Measurements from ENCODE around the gene RALGPS2. TPM values are rescaled to one million over a fixed set of nuclear protein-coding genes. Genes with fewer than 3 reads are reported as not detected.
A peak's percentile ranks its signal among the peaks of the same experiment; 100 is the strongest.

Gene RALGPS2
- total RNA-seq, 6 experiments from 2014 or later, result 21.0 to 38.3 (median 28.4) TPM

- Histone ChIP-seq H3K36me3 (no peaks in the 10 kb centered on the region), H3K27me3 (no peaks in the 10 kb centered on the region), H3K4me3 (no peak overlapping the region), H3K9me3 (no peaks in the 10 kb centered on the region), H3K27ac (no peak overlapping the region), H3K4me1 (no peaks in the 10 kb centered on the region)
- intact Hi-C loops (cut with DNase I), result no loop called here
- TF ChIP-seq POLR2A (IDR thresholded peaks at IDR 0.05), result no peak
- no peak for TF ChIP-seq CTCF (IDR thresholded peaks at IDR 0.05)
- 65% methylated on average over 2 of the region's 2 CpGs for WGBS (ENCODE audit: insufficient coverage, low coverage, low lambda C conversion rate, missing lambda C conversion rate)
- DNase-seq (no peak), ATAC-seq (no peak)
Measured at GRCh38 chr1:178694923-178695525, 30.0 kb upstream of the RALGPS2 start.

- Histone ChIP-seq H3K4me1 (peaks cover 0 to 10% (median 0%) of the 10 kb centered on the region in 4 donors), H3K36me3 (no peaks in the 10 kb centered on the region), H3K27me3 (no peaks in the 10 kb centered on the region), H3K27ac (no peak overlapping the region), H3K9me3 (no peaks in the 10 kb centered on the region), H3K4me3 (no peak overlapping the region)
- no peak for TF ChIP-seq CTCF (IDR thresholded peaks at IDR 0.05)
- TF ChIP-seq POLR2A (IDR thresholded peaks at IDR 0.05), result no peak
- DNase-seq (no peak), ATAC-seq (peak in 2 of 4 donors; percentile 19 to 21)
- intact Hi-C loops (cut with DNase I), result no loop called here
- WGBS (ENCODE audit: insufficient coverage, low coverage, low lambda C conversion rate, missing lambda C conversion rate), result 36% methylated on average over 2 of the region's 2 CpGs
Measured at GRCh38 chr1:178702146-178702545, 22.9 kb upstream of the RALGPS2 start.

DNA sequence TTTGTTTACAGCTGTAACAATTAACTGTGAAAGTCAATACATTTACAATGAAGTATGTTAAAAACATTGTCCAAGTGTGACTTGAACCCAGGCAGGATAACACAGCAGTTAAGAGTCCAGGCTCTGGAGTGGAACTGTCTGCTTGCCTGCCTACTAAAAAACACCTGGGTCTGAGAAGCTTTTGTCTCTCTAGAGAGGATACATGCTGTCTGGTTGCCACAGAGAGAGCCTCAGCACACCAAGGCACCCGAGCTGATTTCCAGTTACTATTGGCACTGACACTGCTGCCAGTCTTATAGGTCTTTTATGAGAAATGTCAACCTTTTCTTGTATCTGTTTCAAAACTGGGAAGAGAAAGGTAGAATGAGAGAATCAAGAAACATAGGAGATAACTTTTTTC, 20.2 kb upstream of the RALGPS2 start:
- WGBS (ENCODE audit: insufficient coverage, low coverage, low lambda C conversion rate, missing lambda C conversion rate), result 88% methylated on average over 1 of the region's 1 CpG
- no peak for ATAC-seq
- peaks cover 0 to 10% (median 0%) of the 10 kb centered on the region in 4 donors for H3K4me1 ChIP-seq
- H3K36me3 ChIP-seq, result no peaks in the 10 kb centered on the region
- H3K27me3 ChIP-seq, result no peaks in the 10 kb centered on the region
- intact Hi-C loops (cut with DNase I), result no loop called here
- no peak overlapping the region for H3K4me3 ChIP-seq
- no peak overlapping the region for H3K27ac ChIP-seq
- DNase-seq, result no peak
- H3K9me3 ChIP-seq, result no peaks in the 10 kb centered on the region
- TF ChIP-seq CTCF (IDR thresholded peaks at IDR 0.05), result no peak
- TF ChIP-seq POLR2A (IDR thresholded peaks at IDR 0.05), result no peak

GRCh38 chr1:178706432-178706831, 18.6 kb upstream of the RALGPS2 start:
- no peak overlapping the region for H3K4me3 ChIP-seq
- H3K9me3 ChIP-seq, result no peaks in the 10 kb centered on the region
- peaks cover 0 to 10% (median 0%) of the 10 kb centered on the region in 4 donors for H3K4me1 ChIP-seq
- no peak overlapping the region for H3K27ac ChIP-seq
- intact Hi-C loops (cut with DNase I), result no loop called here
- ATAC-seq (peak; percentile 97 to 100 (median 99)), DNase-seq (peak in 2 of 3 donors; percentile 57 to 64)
- TF ChIP-seq CTCF (IDR thresholded peaks at IDR 0.05) (no peak), POLR2A (IDR thresholded peaks at IDR 0.05) (no peak)
- no peaks in the 10 kb centered on the region for H3K36me3 ChIP-seq
- 25% methylated on average over 2 of the region's 2 CpGs for WGBS (ENCODE audit: insufficient coverage, low coverage, low lambda C conversion rate, missing lambda C conversion rate)
- no peaks in the 10 kb centered on the region for H3K27me3 ChIP-seq

Measured in right lobe of liver (tissue), 6 donors.